GM18858 (cell line): ENCODE data around the gene GKN2.

Experiments used
- ATAC-seq: cut with Tn5 transposase; IDR thresholded peaks from one replicate; pipeline ENCODE4 v1.9.1; 2021; ENCODE audit not compliant: unreplicated experiment

Gene GKN2

GRCh38 chr2:68952887-68953521, at the start of gene GKN2:
TSS of gene GKN2 (minus strand) at chr2:68952893. CDS start at chr2:68952861, 32 bp downstream.
- no peak for ATAC-seq

- no peak for ATAC-seq
These were observed 49.2 kb upstream of the GKN2 start for GRCh38 chr2:69001879-69002278.

GRCh38 chr2:68997401-68997800, 44.7 kb upstream of the GKN2 start:
- ATAC-seq = no peak

GRCh38 chr2:68995916-68996315, 43.2 kb upstream of the GKN2 start:
- ATAC-seq = no peak

GRCh38 chr2:68994864-68995263, 42.2 kb upstream of the GKN2 start:
- ATAC-seq = no peak

GRCh38 chr2:68993660-68994059, 41.0 kb upstream of the GKN2 start:
- ATAC-seq = no peak

GRCh38 chr2:68992933-68993332, 40.2 kb upstream of the GKN2 start:
- ATAC-seq = no peak

- no peak for ATAC-seq
These were observed 39.6 kb upstream of the GKN2 start for GRCh38 chr2:68992341-68992740.

- no peak for ATAC-seq
These were observed 36.3 kb upstream of the GKN2 start for GRCh38 chr2:68989035-68989434.

GRCh38 chr2:68987021-68987503, 34.4 kb upstream of the GKN2 start:
- ATAC-seq = no peak

GRCh38 chr2:68980956-68981355, 28.3 kb upstream of the GKN2 start:
- no peak for ATAC-seq

- no peak for ATAC-seq
These were observed 25.4 kb upstream of the GKN2 start for GRCh38 chr2:68978098-68978497.

- ATAC-seq = no peak
These were observed 24.8 kb upstream of the GKN2 start for GRCh38 chr2:68977453-68977852.

GRCh38 chr2:68975844-68976243, 23.2 kb upstream of the GKN2 start:
- ATAC-seq = no peak

GRCh38 chr2:68974946-68975665, 22.4 kb upstream of the GKN2 start:
- no peak for ATAC-seq

- no peak for ATAC-seq
These were observed 21.6 kb upstream of the GKN2 start, which contains the start of gene GKN1 for GRCh38 chr2:68974251-68974650. TSS of gene GKN1 (plus strand) at chr2:68974636. CDS start at chr2:68974678, 42 bp downstream.

- no peak for ATAC-seq
These were observed 19.0 kb upstream of the GKN2 start for GRCh38 chr2:68971591-68972231.

GRCh38 chr2:68970566-68971265, 18.0 kb upstream of the GKN2 start:
- ATAC-seq = no peak

- ATAC-seq = no peak
These were observed 17.2 kb upstream of the GKN2 start for GRCh38 chr2:68969736-68970490.

- ATAC-seq = no peak
These were observed 15.5 kb upstream of the GKN2 start for GRCh38 chr2:68968221-68968620.

- ATAC-seq = no peak
These were observed 11.6 kb upstream of the GKN2 start for GRCh38 chr2:68964282-68964681.
